GM18502 (cell line): ENCODE measurements around the gene CDYL2.
"Not testable (repeated sequence)": the region's sequence is repeated elsewhere in the genome, so short reads cannot be mapped to it uniquely, and the experiment has no call there.

Experiments
- ATAC-seq: cut with Tn5 transposase; IDR thresholded peaks from one replicate; pipeline ENCODE4 v1.9.1; 2021; ENCODE audit warnings: mild to moderate bottlenecking; ENCODE audit not compliant: unreplicated experiment, poor library complexity

The CDYL2 gene

GRCh38 chr16:80751167-80751566 lies 53.2 kb downstream of the CDYL2 start:
- ATAC-seq: no peak

GRCh38 chr16:80746231-80746630 lies 58.2 kb downstream of the CDYL2 start:
- ATAC-seq: no peak

GRCh38 chr16:80744856-80745255 lies 59.5 kb downstream of the CDYL2 start:
- no peak for ATAC-seq

GRCh38 chr16:80743772-80744171 lies 60.6 kb downstream of the CDYL2 start:
- no peak for ATAC-seq

GRCh38 chr16:80743273-80743672 lies 61.1 kb downstream of the CDYL2 start:
- ATAC-seq: no peak

GRCh38 chr16:80742331-80742730 lies 62.1 kb downstream of the CDYL2 start:
- no peak for ATAC-seq

GRCh38 chr16:80741724-80742123 lies 62.7 kb downstream of the CDYL2 start:
- ATAC-seq: no peak

GRCh38 chr16:80739523-80739922 lies 64.9 kb downstream of the CDYL2 start:
- no peak for ATAC-seq

- no peak for ATAC-seq
Observed at GRCh38 chr16:80738521-80738920, 65.9 kb downstream of the CDYL2 start.

- no peak for ATAC-seq
Observed at GRCh38 chr16:80735846-80736245, 68.6 kb downstream of the CDYL2 start.

GRCh38 chr16:80733407-80733806 lies 71.0 kb downstream of the CDYL2 start:
- no peak for ATAC-seq

- no peak for ATAC-seq
Observed at GRCh38 chr16:80731915-80732314, 72.5 kb downstream of the CDYL2 start.

- ATAC-seq: not testable (repeated sequence)
Observed at GRCh38 chr16:80727066-80727763, 77.2 kb downstream of the CDYL2 start.

- ATAC-seq: no peak
Observed at GRCh38 chr16:80725566-80726162, 78.7 kb downstream of the CDYL2 start.

- no peak for ATAC-seq
Observed at GRCh38 chr16:80723981-80724380, 80.4 kb downstream of the CDYL2 start.

GRCh38 chr16:80723091-80723490 lies 81.3 kb downstream of the CDYL2 start:
- no peak for ATAC-seq

GRCh38 chr16:80720804-80721371 lies 83.5 kb downstream of the CDYL2 start:
- no peak for ATAC-seq

GRCh38 chr16:80719573-80719972 lies 84.8 kb downstream of the CDYL2 start:
- no peak for ATAC-seq

GRCh38 chr16:80718480-80719220 lies 85.7 kb downstream of the CDYL2 start:
- no peak for ATAC-seq

GRCh38 chr16:80717611-80718010 lies 86.8 kb downstream of the CDYL2 start:
- no peak for ATAC-seq

- no peak for ATAC-seq
Observed at GRCh38 chr16:80716564-80717139, 87.7 kb downstream of the CDYL2 start.
